ENCODE measurements around the gene DAD1.

Gene DAD1

DNA sequence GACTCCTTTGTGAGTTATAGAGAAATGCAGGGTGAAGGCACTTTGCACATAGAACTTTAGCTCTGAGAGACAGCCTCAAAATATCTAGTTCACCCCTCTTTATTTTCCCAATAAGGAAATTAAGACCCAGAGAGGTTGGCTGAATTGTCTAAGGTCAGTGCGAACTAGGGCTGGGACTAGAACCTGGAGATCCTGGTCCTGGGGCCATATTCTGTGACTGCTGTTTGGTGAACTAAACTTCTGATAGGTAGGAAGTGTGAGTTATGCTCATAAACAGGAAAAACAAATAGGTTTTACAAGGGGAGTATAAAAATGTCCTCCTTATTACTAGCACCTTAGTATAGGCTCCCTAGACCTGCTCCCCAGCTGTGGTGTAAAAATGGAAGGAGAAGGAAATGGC is 53.9 kb downstream of the DAD1 start:
- DNase-seq = no peak

DNA sequence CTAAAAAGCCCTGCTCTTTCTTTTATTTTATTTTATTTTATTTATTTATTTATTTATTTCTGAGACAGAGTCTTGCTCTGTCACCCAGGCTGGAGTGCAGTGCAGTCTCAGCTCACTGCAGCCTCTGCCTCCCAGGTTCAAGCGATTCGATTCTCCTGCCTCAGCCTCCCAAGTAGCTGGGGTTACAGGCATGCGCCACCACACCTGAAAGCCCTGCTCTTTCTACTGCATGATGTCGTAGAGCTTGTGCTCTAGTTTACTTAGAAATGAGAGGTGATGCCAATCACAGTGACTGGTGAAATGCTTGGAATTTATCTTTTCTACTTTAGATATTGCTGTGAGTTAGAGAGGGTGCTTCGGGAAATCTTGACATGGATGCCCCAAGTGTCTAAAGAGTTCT is 54.5 kb downstream of the DAD1 start:
- DNase-seq = no peak

DNA sequence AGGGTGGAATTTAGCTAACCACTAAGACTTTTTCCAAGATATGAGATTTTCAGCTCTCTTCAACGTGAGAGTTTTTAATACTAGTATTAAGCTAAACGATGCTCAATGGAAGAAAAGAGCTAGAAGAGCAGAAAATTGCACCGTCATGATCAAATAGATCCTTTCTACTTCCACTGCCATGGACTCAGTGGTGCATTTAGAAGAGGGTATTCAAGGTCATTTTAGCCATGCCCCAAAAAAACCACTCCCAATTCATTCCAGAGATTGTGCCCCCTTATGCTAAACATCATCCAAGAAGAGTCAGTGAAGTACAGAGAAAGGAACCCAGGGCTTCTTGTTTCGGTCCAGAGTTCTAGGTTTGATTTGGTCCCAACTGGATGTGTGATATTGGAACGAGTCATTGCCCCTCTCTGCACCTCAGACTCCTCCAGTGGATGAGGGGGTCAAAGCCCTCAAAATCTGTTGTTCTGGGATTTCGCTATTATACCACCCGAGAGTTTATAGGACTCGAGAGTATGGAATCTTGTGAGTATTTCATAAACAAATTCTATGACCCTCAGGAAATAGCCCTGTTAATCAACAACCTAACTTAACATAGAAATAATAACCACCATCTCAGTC is 55.2 kb downstream of the DAD1 start:
- no peak for DNase-seq

DNA sequence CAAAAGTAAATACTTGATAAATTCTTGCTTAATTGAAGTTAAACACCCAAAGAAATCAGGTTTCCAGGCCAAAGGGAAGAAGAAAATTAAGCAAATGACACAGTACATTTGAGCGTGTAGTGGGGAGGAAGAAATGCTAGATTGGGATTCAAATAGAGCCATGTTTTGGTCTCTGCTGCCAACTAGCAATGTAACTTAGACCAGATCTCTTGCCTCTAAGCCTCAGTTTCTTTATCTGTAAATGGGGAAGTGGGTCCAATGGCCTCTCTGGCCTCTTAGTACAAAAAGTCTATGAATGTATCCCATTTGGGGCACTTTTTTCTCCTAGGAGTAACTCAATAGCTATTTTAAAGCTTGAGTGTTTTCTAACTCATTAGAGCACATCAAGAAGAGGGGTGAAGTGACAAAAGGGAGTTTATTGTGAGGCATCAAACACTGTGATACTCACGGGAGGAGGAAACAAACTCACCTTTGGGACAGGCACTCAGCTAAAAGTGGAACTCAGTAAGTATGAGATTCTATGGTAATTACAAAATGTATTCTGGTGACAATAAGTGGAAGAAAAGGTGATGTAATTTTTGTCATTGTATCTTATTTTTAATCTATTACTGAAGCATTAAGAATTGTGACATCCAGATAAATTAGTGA is 55.8 kb downstream of the DAD1 start:
- DNase-seq = no peak

DNA sequence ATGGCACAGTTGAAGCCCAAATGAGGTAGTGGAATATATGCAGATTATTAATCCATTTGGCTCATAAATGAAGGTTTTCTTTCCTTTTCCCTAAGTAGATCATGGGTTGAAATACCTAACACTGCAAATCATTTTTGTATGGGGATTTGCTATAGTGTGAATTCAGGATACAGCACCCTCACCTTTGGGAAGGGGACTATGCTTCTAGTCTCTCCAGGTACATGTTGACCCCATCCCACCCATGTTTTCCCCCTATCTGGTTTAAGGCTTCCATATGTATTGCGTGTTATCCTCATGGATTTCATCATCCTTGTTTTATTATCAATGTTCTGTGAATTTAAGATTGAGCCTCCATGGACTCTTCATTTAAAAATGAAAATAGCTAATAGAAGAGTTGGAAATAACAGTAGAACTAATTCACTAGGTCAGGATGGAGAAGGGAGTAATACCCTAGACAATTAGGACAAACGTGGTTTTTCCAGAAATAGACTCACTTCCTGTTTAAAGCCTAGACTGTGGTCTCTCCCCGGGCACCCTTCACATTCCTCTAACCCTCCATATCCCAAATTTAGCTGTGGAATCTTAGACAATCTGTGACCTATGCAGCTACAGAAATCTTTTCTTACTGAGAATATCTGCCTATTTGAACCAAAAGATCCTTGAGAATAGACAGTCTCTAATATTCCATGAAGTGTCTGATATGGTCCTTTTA is 56.5 kb downstream of the DAD1 start:
- no peak for DNase-seq

DNA sequence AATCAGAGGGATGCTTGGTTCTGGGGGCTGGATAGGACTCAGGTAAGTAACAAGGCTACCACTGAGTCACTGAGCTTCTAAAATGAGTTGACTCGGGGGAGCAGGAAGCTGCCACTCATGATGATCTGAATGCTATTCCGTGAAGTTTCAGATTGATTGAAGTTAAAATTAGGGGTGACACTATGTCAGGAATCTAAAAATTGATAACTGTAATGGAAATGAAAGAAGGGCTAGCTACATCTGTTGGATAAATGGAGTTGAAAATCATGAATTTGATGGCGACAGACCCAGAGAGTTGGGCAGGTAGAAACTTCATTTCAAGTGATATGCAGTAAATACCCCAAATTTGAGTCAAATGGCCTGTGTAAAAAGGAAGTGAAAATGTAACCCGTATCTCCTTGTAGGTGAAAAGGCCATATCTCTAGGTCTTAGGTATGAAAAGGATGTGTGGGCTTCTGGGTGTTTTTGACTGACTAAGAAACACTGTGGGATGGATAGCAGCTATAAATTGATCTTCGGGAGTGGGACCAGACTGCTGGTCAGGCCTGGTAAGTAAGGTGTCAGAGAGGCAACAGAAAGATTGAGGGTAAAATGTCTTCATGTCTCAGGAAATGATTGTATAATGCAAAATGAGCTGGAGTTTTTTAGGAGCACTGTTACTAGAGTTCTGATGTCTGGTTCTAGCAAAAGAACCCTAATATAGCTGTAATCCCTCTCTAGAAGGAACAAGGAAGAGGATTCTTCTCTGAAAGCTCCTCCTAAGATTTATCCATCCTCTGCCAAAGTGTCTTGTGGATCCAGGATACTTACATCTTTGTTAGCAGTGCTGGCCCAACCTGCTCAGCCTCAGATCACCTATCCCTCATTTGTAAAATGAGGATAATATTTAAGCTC is 57.3 kb downstream of the DAD1 start:
- peak in 1 of 5 donors; percentile 71 for DNase-seq

DNA sequence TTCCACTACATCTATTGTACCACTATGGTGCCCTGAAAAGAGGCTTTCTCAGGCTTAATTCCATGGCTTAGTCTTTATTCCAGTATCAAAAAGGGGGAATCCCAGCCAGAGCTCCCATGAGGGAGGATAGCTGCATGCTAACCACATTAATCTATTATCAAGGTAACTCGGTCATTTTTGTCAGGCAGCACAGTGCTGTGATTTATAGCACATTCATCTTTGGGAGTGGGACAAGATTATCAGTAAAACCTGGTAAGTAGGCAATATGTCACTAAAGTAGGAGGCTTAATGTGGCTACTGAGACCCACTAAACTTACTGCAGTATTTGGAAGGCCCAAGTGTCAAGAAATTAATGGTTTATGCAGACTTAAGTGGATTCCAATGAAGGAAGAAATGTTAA is 58.9 kb downstream of the DAD1 start:
- no peak for DNase-seq

DNA sequence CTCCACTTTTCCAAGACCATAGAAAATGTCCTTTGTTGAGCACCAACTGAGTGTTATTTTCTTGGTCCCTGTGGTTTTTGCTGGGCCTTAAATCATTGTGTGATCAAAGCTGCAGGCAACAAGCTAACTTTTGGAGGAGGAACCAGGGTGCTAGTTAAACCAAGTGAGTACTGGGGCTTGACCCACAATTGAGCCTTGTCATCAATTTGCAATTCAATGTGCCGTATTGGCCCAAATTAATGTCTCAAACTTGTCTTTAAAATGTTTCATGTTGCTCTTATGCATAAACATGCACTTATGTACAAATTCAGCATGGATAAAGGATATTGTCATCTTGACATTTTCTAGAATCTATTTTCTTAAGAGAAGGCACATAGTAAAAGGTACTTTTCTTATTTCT is 62.3 kb downstream of the DAD1 start:
- DNase-seq = no peak

DNA sequence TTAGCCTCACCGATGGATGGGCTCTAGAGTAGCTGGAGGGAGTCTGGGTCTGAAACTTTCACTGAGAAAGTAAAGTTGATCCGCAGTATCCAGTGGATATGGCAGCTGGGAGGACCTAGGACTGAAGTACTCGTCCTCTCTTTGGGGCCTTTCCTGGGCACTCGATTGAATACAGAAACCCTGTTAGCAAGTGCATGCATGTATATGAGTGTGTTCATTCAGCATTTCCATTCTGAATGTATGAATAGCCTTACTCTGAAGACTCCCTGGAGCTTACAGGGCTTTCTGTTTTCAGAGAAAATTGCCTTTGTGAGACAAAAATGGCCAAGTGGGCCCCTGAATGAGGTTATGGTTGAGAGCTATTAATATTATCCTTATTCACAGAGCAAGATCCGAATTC is 62.8 kb downstream of the DAD1 start:
- DNase-seq = no peak

DNA sequence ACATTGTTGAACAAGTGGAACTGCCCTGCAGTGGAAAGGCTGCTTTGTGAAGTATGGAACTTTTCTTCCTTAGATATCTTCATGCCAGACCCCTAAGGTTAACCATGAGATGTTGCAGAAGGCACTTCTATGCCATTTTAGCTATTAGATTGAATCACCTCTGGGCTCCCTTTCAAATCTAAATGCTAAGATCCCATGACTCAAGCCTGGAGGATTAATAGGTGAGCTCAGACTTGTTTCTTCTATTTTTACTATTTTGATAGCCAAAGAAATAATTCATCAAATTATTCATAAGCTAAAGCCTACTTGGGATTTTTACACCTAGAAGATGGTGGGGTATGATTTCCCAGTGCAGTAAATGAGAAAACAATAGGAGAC is 64.3 kb downstream of the DAD1 start:
- DNase-seq = no peak

DNA sequence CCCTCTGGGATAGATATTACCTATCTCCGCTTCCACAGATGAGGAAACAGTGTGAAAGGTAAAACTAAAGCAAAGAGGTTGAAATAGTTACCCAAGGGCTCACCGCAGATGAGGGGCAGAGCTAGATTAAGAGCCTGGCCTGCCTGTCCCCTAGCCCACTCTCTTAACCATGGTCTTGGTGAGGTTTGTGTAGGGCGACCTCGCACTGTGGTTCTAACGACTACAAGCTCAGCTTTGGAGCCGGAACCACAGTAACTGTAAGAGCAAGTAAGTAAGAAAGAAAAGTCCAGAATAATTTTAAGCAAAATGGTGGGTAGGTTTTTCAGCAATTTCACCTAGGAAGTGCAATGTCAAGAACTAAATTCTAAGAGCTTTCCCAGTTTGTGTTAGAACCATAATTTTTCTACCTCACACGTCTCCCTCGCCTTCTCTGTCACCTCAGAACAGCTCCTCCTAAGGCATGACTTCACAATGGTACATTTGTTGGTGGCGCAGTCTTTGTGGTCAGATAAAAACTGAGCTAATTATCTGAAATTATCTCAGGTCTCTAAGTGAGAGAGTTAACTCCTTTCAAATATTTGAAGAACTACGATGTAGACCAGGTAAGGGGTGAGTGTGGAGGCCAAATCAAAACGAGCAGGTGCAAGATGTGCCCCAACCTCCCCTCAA is 64.8 kb downstream of the DAD1 start:
- no peak for DNase-seq

DNA sequence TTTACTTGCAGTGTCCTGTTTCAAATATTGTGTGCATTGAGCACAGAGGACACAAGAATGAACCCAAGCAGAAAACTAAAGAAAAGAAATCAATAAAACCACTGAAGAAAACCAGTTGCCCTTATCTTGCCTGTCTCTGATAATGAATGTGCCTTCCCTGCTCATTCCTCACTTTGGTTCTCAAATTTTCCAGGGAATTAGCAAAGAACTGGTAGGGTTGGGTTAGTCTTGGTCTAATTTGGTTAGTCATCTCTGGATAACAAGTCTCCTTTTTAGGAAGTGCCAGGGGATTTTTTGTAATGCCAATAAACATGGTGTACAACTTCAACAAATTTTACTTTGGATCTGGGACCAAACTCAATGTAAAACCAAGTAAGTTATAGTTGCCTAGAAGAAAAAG is 65.7 kb downstream of the DAD1 start:
- DNase-seq = no peak

DNA sequence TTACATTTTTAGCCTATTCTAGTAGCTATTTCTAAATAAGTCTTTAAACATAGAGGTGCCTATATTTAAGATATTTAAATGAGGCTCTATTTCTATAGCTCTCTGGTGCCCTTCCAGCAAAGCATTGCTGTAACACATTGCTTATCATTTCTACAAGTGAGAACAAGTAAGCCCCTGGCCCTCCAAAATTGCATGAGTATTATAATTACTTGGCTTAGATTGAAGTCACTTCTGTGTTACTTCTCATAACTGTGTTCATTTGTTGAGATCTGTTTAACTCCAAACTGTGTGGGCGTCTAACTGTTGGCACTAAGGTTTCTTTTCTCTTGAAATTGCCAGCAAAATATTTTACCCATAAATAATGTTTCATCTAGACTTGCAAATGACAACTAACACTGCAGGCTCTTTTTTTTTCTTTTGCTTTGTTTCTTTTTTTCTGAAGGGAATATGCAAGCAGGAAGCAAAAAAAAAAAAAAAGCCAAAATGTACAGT is 66.5 kb downstream of the DAD1 start:
- no peak for DNase-seq

DNA sequence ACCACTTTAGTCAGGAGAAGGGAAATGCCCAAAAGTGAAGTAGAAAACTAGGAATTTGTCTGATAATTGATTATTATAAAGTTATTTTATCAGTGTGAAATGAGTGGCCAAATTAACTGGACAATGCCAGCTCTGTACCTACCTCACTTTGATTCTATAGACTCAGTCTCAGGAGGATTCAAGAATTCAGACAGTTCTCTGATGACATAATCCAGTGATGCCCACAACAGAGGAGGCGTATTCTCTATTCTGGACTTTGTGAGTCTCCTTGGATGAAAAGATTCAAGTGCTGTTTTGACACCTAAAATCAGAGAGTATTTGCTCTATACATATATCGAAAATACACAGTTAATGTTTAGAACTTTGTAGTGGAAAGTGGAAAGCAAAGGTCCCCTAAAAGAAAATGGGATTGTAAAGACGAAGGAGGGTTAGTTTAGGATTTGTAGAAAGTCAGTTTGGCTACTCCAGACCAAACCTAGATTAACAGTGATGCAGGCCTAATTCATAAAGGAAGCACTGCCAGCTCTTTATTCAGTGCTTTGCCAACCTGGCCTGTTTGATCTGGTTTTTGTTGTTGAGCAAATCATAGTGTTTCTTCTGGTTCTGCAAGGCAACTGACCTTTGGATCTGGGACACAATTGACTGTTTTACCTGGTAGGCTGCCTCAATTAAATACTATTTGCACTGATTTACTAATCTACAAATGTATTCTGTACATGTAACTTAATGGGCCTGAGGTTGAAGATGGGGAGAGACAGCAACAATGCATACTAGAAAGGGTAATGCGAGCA is 67.4 kb downstream of the DAD1 start:
- DNase-seq = no peak

DNA sequence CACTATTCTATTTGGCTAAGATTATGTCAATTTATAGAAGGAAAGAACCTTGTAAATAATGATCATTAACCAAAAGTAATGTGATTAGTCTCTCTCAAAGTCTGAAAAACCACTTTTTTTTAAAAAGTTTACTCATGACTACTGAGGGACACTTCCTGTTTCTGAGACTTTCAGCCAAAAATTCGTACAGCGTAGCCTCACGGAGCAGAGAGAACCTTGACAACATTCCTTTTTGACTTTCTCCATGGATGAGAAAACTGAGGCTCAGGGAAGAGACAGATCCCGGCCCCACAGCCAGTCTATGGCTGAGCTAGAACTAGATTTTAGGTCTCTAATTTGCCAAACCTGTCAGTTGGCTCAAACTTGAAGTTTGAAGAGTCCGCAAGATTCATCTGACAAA is 68.2 kb downstream of the DAD1 start:
- no peak for DNase-seq

DNA sequence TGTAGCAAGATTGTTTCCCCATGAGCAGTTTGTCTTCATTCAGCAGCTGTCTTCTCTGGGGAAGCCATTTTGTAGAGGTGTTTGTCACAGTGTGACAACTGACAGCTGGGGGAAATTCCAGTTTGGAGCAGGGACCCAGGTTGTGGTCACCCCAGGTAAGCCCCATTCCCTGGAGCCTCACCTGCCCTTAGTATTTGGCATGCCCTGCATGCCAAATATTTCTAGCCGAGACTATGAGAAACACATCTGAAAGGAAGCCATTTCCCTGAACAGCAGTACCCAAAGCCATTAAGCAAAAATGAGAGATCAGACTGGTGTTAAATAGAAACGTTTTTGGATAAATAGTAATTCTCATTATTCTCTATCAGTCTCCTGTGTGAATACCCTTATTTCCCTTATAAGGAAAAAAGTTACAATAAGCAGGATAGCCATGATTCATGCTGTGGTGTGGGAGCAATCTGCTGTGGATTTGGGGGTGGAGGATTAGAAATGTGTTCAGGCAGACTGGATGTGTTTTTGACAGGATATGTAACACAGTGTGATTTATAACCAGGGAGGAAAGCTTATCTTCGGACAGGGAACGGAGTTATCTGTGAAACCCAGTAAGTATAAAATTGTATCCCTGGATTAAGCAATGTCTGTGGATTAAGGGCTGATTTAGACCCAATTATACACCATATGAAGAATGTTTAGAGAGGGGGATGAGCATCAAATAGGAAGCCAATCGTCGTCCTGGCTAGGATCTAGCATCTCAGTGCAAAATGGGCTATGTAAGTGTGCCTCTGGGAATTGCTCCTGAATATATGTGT is 68.9 kb downstream of the DAD1 start:
- DNase-seq = no peak

DNA sequence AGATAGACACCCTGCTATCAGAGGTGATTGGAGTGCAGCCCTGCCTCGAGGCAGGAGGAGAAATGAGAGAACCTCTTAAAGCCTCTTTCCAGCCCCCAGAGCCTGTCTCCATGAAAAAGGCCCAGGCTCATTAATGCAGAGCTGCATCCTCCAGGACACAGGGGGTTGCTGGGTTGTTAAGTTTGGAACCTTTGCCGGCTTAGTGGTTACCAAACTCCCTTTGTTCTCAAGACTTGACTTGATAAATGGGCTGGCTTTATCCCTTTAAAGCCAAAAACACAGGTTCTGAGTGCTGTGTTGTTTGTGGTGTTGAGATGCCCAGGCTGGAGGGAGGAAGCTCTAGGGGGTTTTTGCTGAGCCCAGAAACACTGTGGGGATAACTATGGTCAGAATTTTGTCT is 71.0 kb downstream of the DAD1 start:
- no peak for DNase-seq

DNA sequence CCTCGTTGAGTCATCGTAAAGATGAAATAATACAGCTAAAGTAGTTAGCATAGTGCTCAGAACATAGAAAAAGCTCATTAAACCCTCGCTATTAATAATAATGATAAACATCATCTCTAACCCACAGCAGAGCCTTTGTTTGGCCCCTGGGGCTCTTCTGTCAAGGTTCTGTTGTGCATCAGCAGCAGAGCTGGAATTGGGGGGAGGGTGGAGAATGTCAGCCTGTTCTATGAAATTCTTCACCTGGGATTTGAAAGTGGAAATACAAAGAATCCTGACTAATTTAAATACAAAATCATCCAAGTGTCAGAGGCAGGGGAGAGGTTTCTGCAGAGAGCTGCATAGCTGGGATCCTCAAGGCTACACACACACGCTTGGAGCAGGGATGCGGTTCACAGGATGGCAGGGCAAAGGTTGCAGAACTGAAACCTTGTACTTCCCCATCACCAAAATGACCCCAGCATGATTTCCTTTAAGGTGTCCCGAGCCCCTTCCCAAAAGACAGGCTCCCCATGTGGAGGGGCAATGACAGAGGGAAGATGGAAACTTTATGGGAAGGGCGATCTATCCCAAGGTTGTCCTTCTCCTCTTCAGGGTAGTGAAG is 71.8 kb downstream of the DAD1 start:
- DNase-seq = no peak

DNA sequence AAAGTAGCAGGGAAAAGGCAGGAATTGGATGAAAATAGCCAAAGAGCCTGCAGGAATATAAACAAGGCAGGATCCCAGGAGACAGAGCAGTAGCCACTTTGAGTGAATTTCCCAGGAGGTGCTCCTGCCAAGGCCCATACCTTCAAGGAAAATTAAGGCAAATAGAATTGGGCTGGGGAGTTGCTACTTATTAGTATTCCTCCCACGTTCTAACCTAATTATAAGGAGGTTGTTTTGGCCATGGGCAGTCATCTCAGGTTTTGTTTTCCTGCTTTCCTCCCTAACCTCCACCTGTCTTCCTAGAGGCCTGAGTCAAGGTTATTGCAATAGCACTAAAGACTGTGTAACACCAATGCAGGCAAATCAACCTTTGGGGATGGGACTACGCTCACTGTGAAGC is 73.1 kb downstream of the DAD1 start:
- no peak for DNase-seq

All from T-helper 1 cell (primary cell).